ENCODE data around the gene KARS1.
"Not testable (repeated sequence)": the region's sequence is repeated elsewhere in the genome, so short reads cannot be mapped to it uniquely, and the experiment has no call there.

KARS1 gene

GRCh38 chr16:75617121-75617520, 30.3 kb downstream of the KARS1 start:
- no peak for FAIRE-seq
- no peak for TF ChIP-seq POLR2A (IDR thresholded peaks at IDR 0.05; ENCODE audit: low read depth, low read length)

DNA sequence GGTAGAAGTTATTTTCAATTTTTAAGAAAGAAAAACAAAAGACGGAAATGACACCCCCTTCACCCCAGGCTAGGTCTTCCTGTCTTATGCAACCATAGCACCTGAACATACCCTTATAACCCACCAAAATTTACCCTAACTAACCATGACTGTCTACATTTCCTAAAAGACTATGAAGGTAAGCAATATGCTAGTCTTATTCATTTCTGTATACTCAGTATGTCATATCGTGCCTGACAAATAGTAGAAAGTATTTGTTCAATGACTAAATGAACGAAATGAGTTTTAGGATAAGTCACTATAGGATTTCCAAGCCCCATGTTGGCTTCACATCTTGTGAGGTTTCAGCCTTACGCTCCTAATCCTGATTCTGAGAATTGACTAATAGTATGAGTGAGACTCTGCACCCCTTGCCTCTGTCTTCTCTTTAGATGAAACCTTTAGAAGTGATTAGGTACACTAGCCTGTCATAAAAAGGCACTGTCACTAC, 30.9 kb downstream of the KARS1 start:
- TF ChIP-seq POLR2A (IDR thresholded peaks at IDR 0.05; ENCODE audit: low read depth, low read length): no peak
- FAIRE-seq: no peak
- DNase-seq (ENCODE audit: insufficient read length, low spot score): no peak

More at GRCh38 chr16:75617121-75617520, 30.3 kb downstream of the KARS1 start:
- no peak for DNase-seq (ENCODE audit: insufficient read length, low spot score)

- DNase-seq (ENCODE audit: insufficient read length, low spot score) (no peak), FAIRE-seq (no peak)
- TF ChIP-seq POLR2A (IDR thresholded peaks at IDR 0.05; ENCODE audit: low read depth, low read length): no peak
Measured at GRCh38 chr16:75615619-75616018, 31.8 kb downstream of the KARS1 start.

- DNase-seq (ENCODE audit: insufficient read length, low spot score) (no peak), FAIRE-seq (no peak)
Measured at GRCh38 chr16:75614066-75614897, 33.2 kb downstream of the KARS1 start.

DNA sequence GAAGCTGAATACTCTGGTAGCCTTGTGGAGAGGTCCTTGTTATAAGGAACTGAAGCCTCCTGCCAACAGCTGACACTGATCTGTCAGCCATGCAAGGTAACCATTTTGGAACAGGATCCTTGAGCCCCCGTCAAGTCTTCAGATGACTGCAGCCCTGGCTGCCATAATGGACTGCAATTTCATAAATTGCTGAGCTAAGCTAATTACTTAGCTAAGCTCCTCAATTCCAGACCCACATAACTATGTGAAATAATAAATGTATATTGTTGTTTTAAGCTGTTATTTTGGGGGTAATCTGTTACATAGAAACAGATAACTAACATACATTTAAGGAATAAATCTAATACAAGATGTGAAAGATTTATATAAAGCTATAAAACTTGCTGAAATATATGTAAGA, 41.0 kb downstream of the KARS1 start:
- FAIRE-seq: no peak
- DNase-seq (ENCODE audit: insufficient read length, low spot score): no peak
- no peak for TF ChIP-seq POLR2A (IDR thresholded peaks at IDR 0.05; ENCODE audit: low read depth, low read length)

More at GRCh38 chr16:75614066-75614897, 33.2 kb downstream of the KARS1 start:
- TF ChIP-seq POLR2A (IDR thresholded peaks at IDR 0.05; ENCODE audit: low read depth, low read length): no peak

GRCh38 chr16:75603241-75603640, 44.2 kb downstream of the KARS1 start:
- TF ChIP-seq POLR2A (IDR thresholded peaks at IDR 0.05; ENCODE audit: low read depth, low read length): no peak
- FAIRE-seq (no peak), DNase-seq (ENCODE audit: insufficient read length, low spot score) (no peak)

DNA sequence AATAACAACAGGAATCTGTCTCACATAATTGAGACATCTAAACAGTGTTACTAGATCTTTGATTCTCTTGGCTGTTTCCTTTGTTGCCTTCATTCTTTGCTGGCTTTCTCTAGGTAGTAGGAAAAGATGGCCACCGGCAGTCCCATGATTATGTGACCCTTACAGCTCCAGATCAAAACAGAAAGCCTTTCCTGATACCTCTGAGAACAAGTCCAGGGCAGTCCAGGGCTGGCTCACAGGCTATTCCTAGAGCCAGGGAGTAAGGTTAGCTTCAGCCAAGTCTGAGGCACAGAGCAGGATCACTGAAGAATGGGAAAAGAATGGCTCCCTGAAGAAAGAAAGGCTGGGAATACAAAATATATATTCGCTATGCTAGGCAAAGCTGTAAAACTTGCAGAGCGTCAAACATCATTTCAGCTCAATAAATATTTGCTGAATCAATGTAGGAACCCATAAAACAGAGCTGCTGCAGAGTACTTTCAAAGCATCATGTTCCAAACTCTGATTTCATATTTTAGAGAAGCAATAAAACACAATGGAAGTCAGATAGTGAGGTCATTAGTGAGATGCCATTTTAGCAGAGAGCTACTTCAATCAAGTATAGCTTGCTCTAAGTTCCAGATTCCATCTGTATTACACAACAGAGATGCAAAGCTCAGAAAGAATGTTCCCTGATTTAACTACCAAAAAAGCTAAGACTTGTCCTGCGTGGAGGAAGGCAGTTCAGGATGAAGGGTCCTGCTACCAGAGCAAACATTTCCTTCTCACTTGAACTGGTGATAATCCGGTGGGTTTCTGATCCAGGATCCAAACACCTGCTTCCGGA, 47.8 kb downstream of the KARS1 start:
- TF ChIP-seq POLR2A (IDR thresholded peaks at IDR 0.05; ENCODE audit: low read depth, low read length): no peak
- DNase-seq (ENCODE audit: insufficient read length, low spot score) (no peak), FAIRE-seq (no peak)

DNA sequence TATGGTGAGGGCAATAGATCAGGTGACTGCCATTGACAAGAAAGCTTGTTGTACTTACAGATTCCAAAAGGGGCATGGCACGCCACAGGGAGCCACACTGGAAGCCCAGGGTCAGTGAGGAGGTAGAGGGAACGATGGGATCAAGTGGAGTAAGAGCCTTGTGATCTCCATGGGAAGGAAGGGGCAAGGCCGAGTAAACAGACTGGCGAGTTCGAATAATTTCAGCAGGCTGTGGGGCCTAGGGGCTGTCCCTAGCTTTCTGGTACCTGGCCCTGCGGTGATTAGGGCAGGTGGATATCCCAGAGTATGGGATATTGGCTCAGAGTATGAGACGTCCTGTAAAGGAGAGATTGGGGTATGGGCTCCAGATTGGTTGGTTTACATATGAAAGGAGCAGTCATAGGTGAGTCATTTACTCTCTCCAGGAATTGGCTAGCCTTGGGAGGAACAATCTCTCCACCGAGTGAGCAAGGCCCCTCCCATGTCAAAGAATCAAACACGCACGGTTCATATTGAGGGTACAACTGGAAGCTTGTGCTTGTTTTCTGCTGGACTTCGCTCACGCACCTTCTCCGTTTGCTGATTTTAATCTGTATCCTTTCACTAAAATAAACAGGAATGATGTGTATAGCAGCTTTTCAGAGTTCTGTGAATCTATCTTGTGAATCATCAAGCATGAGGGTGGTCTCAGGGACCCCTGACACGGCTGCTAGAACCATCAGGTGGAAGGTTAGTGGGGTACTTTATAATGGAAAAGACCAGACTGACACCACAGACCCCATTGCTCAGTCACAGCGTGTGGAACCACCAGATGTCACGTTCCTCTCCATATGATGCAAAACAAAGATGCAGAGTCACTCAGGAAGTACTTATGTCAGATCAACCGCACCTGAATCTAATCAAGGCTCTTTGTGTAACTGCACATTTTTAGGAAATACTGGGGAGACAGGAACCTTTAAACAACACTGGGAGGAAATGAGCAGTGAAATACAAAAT, 53.3 kb downstream of the KARS1 start:
- FAIRE-seq (peak; percentile 79), DNase-seq (ENCODE audit: insufficient read length, low spot score) (peak; percentile 38)
- no peak for TF ChIP-seq POLR2A (IDR thresholded peaks at IDR 0.05; ENCODE audit: low read depth, low read length)

DNA sequence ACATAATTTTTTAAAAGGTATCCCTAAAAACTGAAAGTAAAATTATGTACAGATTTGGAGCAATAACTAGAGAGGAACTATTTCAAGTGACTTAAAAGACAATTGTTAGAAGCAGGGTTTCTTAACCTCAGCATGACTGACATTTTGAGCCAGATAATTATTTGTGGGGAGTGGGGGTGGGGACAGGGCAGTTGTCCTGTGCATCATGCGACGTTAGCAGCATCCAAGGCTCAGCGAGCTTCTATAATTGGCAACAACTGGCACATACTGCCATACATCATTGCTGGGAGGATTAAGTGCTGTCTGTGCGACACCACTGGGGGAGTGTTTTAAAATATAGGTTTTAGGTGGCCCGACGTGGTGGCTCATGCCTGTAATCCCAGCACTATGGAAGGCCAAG, 54.2 kb downstream of the KARS1 start:
- DNase-seq (ENCODE audit: insufficient read length, low spot score): no peak
- FAIRE-seq: no peak
- TF ChIP-seq POLR2A (IDR thresholded peaks at IDR 0.05; ENCODE audit: low read depth, low read length): no peak

DNA sequence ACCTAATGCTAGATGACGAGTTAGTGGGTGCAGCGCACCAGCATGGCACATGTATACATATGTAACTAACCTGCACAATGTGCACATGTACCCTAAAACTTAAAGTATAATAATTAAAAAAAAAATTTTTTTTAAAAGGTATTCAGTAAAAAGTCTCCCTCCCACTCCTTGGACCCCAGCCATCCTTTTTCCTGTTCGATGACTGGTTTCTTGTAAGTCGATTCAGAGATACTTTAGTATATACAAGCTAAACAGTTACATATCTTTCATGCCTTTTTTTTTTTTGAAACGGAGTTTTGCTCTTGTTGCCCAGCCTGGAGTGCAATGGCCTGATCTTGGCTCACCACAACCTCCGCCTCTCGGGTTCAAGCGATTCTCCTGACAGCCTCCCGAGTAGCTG, 55.5 kb downstream of the KARS1 start:
- not testable (repeated sequence) for FAIRE-seq; DNase-seq (ENCODE audit: insufficient read length, low spot score)

DNA sequence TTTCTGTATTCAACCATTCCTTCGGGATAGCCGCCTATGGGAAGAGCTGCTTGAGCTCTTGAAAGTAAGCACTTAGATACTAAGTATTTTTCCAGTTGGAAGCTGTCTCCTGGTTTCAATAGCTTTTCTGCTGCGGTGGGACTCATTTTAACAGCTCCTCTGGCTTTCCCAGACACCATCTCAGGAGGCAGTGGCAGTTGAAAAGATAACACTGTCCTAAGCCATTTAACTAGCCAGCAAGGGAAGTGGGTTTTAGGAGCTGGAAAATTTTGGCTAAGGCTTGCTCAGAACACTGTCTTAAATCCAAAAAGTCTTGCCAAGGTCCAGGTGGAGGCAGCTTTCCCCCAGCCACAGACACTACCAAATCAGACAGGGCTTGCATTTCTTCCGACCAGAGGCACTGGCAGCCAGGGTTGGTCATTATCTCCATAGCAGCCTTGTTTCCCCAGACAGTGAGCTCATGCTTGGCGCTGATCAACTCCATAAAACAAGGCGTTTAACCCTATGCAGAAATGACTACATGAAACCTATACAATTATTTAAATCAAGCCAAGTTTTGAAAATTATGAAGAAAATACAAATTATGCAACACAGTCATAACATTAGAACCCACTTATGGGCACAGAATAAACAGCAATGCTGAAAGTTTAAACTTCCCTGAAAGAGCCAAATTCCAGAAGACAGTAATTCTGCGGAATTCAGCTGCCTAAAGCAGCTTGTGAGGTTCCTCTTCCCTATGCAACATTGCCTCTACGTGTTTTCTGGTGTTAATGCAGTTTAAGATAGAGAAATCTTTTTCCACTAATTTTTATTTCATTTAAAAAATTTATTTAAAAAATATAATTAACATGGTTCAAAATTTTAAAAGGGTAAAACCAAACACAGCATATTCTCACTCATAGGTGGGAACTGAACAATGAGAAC, 56.3 kb downstream of the KARS1 start:
- FAIRE-seq (no peak), DNase-seq (ENCODE audit: insufficient read length, low spot score) (no peak)
- no peak for TF ChIP-seq POLR2A (IDR thresholded peaks at IDR 0.05; ENCODE audit: low read depth, low read length)

- no peak for FAIRE-seq
- no peak for TF ChIP-seq POLR2A (IDR thresholded peaks at IDR 0.05; ENCODE audit: low read depth, low read length)
- DNase-seq (ENCODE audit: insufficient read length, low spot score): no peak
Measured at GRCh38 chr16:75589306-75589705, 58.2 kb downstream of the KARS1 start.
